GM12873 (cell line): Measurements from ENCODE around the gene CCDC190.

Source experiments
- CTCF ChIP-seq: IDR thresholded peaks from 2 replicates; pipeline ENCODE4 v1.5.1; 2012; ENCODE audit warnings: low read depth, mild to moderate bottlenecking, moderate library complexity, low read length, control low read depth; ENCODE audit not compliant: insufficient read depth; ENCODE audit errors: missing control alignments

CCDC190 gene

GRCh38 chr1:162877412-162877811 lies 16.4 kb upstream of the CCDC190 start:
- no peak for TF ChIP-seq CTCF

GRCh38 chr1:162876751-162877150 lies 15.8 kb upstream of the CCDC190 start:
- TF ChIP-seq CTCF: no peak

GRCh38 chr1:162873671-162874666 lies 13.0 kb upstream of the CCDC190 start:
- no peak for TF ChIP-seq CTCF

GRCh38 chr1:162872981-162873380 lies 12.0 kb upstream of the CCDC190 start:
- TF ChIP-seq CTCF: no peak

GRCh38 chr1:162868972-162869371 lies 8.0 kb upstream of the CCDC190 start:
- no peak for TF ChIP-seq CTCF

GRCh38 chr1:162861625-162862024 lies 650 bp upstream of the CCDC190 start:
- no peak for TF ChIP-seq CTCF

GRCh38 chr1:162859191-162859590 lies 1.8 kb downstream of the CCDC190 start:
- TF ChIP-seq CTCF: no peak
